GM12872 (cell line): Measurements from ENCODE around the gene PLBD2.

ENCODE experiments used
- CTCF ChIP-seq: IDR thresholded peaks from 3 replicates; pipeline ENCODE4 v1.5.1; 2011; ENCODE audit warnings: low read depth, mild to moderate bottlenecking, low read length, moderate library complexity; ENCODE audit not compliant: insufficient read depth

The PLBD2 gene

GRCh38 chr12:113385282-113385882, 27.0 kb downstream of the PLBD2 start:
- no peak for TF ChIP-seq CTCF

- no peak for TF ChIP-seq CTCF
Observed at GRCh38 chr12:113386866-113387566, 28.6 kb downstream of the PLBD2 start.

GRCh38 chr12:113387631-113388030, 29.2 kb downstream of the PLBD2 start:
- no peak for TF ChIP-seq CTCF

- no peak for TF ChIP-seq CTCF
Observed at GRCh38 chr12:113388351-113388750, 30.0 kb downstream of the PLBD2 start.

GRCh38 chr12:113390064-113391043, 32.0 kb downstream of the PLBD2 start:
- TF ChIP-seq CTCF: no peak

- no peak for TF ChIP-seq CTCF
Observed at GRCh38 chr12:113391145-113391544, 32.8 kb downstream of the PLBD2 start.
